ENCODE data around the gene PRDM15.
A peak's percentile ranks its signal among the peaks of the same experiment; 100 is the strongest.

Gene PRDM15

DNA sequence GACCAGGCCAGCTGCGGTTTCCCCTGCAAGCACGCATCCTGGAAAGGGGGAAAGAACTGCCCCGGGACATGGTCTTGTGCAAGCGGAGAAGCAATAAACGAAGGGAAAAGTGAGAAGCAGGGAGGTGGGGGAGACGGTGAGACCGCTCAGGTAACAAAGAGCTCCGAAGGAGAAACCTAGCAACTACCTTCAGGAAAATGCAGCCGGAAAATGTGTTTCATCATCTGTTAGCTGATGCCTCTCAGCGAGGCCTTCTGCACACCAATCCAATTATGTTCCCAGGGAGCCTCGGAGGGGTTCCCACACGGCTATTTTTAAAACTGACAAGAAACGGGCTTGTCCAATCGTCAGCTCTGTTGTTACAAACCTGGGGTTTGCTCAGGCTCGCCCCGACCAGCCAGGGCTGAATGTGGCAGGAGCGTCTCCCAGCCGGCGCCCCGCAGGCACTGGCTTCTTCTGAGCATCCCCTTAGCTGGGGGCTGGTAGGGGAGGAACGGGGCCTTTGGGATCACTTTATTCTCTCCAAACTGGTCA is 115.7 kb downstream of the PRDM15 start:
- H3K9me3 Mint-ChIP-seq: no peaks in the 10 kb centered on the region
- no peak for ATAC-seq
- peaks cover 23% of the 10 kb centered on the region for H3K4me1 Mint-ChIP-seq
- H3K27ac Mint-ChIP-seq: no peak overlapping the region
- no peak for DNase-seq (ENCODE audit: low spot score in 2 of 2)
- H3K36me3 Mint-ChIP-seq: no peaks in the 10 kb centered on the region
- H3K4me3 Mint-ChIP-seq: no peak overlapping the region

DNA sequence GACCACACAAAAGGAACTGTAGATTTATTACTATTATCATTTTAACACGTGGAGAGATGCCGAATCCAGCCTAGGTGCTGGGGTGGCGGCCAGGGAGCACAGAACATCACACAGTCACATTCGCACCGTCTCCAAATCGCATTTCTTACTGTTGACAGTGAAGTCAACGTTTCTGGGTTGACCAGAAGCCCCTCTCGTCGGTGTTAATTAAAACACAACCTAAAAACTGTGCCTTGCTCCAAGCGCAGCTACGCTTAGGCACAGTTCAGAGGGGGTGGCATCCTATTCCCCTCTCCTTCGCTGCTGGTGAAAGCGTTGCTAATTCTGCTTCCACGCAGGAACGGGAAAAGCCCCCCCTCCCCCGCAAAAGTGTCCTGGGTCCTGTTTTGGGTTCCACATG is 116.4 kb downstream of the PRDM15 start:
- H3K4me1 Mint-ChIP-seq: peaks cover 16% of the 10 kb centered on the region
- no peaks in the 10 kb centered on the region for H3K36me3 Mint-ChIP-seq
- H3K9me3 Mint-ChIP-seq: no peaks in the 10 kb centered on the region
- no peak for DNase-seq (ENCODE audit: low spot score in 2 of 2)
- no peak for ATAC-seq
- no peak overlapping the region for H3K27ac Mint-ChIP-seq
- no peak overlapping the region for H3K4me3 Mint-ChIP-seq

DNA sequence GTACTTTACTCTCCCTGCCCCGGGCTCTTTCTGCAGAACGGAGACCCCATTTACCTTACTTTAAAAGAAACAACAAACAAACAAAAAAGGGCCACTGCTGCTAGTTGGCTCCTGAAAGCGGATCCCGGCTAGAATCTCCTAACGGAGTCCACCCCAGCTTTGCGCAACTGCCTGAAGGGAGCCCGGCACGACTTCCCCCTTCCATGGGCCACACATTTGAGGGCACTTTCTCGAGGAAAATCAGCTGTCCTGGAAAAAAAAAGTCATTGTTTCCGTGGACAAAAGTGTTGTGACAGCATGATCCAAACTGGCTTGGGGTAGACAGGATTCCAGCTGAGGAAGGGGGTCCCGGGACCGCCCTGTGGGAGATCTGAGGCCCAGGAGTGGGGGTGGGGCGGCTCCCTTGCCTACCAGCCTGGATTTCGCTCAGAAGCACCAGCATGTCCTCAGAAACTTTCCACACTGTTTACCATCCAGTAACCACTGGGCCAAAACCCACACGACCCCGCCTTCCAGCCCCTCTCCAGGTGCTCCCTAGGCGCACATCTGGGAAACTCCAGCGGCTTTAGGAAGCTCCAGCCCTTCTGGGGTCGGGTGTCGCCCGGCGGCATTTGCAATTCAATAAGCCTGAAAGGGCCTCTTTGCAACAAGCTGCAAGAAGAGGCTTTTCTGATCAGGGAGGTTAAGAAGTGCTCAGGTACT is 117.1 kb downstream of the PRDM15 start:
- no peak for ATAC-seq
- H3K9me3 Mint-ChIP-seq: no peaks in the 10 kb centered on the region
- H3K4me1 Mint-ChIP-seq: peaks cover 10% of the 10 kb centered on the region
- H3K4me3 Mint-ChIP-seq: no peak overlapping the region
- H3K27ac Mint-ChIP-seq: no peak overlapping the region
- no peaks in the 10 kb centered on the region for H3K36me3 Mint-ChIP-seq
- DNase-seq (ENCODE audit: low spot score in 2 of 2): no peak

DNA sequence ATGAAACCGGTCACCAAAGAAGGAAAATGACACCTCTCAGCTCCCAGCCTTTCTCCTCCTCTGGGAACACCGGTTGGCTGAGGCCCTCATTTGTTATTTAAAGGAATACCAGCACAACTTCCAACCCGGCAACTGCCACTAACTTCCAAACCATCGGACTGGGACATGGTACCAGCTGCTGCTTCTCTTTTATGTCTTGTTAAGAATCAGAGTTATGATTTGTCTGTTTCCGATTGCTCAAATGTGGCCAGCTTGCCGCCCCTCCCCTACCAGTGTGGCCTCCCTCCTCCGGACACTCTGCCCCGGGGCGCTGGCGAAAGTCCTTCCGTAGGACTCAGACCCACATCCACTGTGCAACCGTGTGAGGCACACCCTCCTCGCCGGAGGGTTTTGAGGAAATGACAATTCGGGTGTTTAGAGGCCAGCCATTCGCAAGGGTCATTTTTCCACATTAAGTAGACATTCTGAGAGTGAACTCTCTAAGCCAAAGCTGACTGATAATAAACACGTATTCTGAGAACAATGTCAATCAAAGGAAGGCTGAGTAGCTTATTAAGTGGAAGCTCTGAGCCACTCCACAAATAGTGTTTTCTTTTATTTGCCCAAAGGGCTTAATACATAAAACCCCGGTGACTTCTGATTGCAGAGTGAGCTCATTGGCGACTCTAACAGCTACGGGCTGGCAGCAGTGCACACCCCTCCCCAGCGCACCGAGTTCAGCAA is 117.8 kb downstream of the PRDM15 start:
- H3K4me3 Mint-ChIP-seq: no peak overlapping the region

DNA sequence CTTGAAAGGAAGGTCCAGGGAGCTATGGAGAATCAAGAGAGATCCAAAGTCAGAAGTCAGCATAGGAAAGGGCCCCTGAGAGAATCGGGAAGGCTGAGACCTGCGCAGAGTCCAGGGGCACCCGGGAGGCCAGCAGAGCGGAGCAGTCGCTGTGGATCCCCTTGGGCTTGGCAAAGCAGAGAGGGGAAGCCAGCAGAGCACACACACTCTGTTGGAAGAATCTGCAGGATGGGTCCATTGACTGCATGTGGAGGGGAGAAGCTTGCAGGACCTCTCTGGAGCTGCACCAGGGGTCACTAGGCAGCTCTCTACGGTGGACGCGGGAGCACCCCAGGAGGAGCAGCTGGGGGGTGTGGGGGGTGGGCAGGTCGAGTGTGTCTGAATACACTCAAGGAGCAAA is 118.7 kb downstream of the PRDM15 start:
- Mint-ChIP-seq H3K36me3 (no peaks in the 10 kb centered on the region), H3K4me1 (peaks cover 8% of the 10 kb centered on the region), H3K9me3 (no peaks in the 10 kb centered on the region), H3K27ac (no peak overlapping the region), H3K4me3 (no peak overlapping the region)
- ATAC-seq: no peak
- DNase-seq (ENCODE audit: low spot score in 2 of 2): no peak

More for the DNA sequence above, 117.8 kb downstream of the PRDM15 start:
- ATAC-seq: no peak
- Mint-ChIP-seq H3K36me3 (no peaks in the 10 kb centered on the region), H3K4me1 (peaks cover 8% of the 10 kb centered on the region), H3K9me3 (no peaks in the 10 kb centered on the region), H3K27ac (no peak overlapping the region)
- no peak for DNase-seq (ENCODE audit: low spot score in 2 of 2)

DNA sequence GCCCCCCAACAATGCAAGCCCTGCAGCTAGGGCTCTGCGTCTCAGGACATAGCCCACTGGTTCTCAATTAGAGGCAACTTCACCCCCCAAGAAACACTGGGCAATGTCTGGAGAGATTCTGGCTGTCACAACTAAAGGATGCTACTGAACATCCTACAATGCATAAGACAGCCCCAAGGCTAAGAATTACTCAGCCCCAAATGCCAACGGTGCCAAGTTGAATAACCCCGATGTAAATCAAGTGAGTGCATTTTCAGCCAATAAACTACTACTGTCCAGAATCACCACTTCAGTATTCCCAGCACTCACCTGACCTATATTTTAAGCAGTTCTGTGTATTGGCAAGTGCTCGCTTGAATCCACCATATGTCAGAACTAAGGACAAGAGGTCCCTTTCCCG is 119.2 kb downstream of the PRDM15 start:
- H3K4me3 Mint-ChIP-seq: no peak overlapping the region
- H3K9me3 Mint-ChIP-seq: no peaks in the 10 kb centered on the region
- DNase-seq (ENCODE audit: low spot score in 2 of 2) (no peak), ATAC-seq (no peak)
- no peak overlapping the region for H3K27ac Mint-ChIP-seq
- peaks cover 8% of the 10 kb centered on the region for H3K4me1 Mint-ChIP-seq
- no peaks in the 10 kb centered on the region for H3K36me3 Mint-ChIP-seq

DNA sequence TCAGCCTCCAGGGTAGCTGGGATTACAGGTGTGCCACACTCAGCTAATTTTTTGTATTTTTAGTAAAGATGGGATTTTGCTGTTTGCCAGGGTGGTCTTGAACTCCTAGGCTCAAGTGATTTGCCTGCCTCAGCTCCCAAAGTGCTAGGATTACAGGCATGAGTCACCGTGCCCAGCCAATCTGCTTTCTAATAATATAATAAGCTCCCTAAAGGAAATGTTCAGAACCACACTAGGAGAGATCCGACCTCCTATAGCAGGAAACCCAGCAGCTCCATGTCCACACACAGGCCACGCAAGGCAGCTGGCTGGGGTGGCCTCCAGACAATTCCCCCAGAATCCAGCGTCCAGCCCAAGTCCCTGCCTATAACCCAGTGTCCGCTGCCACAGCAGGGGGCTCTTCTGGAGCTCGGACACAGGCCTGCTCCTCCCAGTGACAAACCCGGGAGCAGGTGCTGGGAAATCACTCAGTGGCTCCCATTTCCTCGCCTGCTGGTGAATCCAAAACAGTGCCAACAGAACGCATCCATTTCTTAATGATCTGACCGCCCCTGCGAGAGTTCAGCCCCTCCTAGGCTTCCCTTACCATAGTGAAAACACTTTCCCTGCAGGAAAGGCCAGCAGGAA is 119.8 kb downstream of the PRDM15 start:
- no peaks in the 10 kb centered on the region for H3K36me3 Mint-ChIP-seq
- peaks cover 8% of the 10 kb centered on the region for H3K4me1 Mint-ChIP-seq
- no peak for ATAC-seq
- no peak for DNase-seq (ENCODE audit: low spot score in 2 of 2)
- no peak overlapping the region for H3K27ac Mint-ChIP-seq
- H3K4me3 Mint-ChIP-seq: no peak overlapping the region
- no peaks in the 10 kb centered on the region for H3K9me3 Mint-ChIP-seq

DNA sequence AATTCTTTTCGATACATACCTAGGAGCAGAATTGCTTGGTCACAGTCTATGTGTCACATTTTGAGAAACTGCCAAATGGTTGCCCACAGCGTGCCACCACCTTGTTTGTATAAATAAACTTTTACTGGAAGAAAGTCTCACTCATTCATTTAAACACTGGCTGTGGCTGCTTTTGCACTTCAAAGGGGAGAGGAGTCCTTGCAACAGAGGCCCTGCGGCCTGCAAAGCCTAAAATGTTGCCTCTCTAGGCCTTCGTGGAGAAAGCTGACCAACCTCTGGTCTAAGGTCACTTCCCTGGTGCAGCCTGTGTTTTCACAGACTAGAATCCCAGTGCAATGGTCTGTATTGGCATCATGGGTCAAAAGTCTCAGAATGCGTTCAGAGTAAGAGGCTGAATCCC is 120.6 kb downstream of the PRDM15 start:
- Mint-ChIP-seq H3K4me3 (no peak overlapping the region), H3K4me1 (peaks cover 8% of the 10 kb centered on the region), H3K9me3 (no peaks in the 10 kb centered on the region), H3K36me3 (no peaks in the 10 kb centered on the region), H3K27ac (no peak overlapping the region)
- no peak for DNase-seq (ENCODE audit: low spot score in 2 of 2)
- ATAC-seq: no peak

DNA sequence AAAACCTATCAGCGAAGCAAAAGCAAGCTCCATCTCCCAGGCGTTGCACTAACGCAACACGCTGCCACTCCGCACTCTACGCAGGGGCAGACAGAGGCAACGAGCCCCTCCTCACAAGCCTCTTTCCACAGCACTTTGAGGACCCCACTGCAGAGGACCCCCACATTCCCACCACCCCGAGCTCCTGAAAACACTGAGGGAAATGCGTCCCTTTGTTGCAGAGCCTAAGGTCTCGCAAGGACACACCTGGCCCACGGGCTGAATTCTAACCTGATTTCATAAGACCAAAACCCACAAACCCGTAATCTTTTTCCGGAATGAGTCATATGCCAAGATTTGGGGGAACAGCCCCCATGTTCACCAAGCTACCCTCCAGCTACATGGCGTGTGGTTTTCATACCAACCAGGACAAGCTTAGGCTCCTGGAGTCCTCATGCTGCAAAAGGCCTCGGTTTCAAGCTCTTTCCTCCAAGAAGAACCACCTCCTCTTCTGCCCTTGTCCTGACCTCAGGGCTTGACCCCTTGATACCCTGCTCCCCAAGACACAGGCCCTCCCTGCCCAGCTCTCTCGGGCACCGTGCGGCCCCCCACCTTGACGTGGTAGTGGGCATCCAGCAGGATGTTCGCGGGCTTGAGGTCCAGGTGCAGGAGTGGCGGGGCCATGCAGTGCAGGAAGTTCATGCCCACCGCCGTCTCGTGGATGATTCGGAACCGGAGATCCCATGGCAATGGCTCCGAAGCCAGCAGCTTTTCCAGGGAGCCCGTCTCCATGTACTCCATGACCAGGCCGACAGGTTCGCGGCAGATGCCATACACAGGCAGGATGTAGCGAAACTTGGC is 123.0 kb downstream of the PRDM15 start:
- no peak for DNase-seq (ENCODE audit: low spot score in 2 of 2)
- ATAC-seq: no peak
- Mint-ChIP-seq H3K36me3 (no peaks in the 10 kb centered on the region), H3K4me3 (no peak overlapping the region), H3K27ac (no peak overlapping the region), H3K4me1 (peaks cover 3% of the 10 kb centered on the region), H3K9me3 (no peaks in the 10 kb centered on the region)

DNA sequence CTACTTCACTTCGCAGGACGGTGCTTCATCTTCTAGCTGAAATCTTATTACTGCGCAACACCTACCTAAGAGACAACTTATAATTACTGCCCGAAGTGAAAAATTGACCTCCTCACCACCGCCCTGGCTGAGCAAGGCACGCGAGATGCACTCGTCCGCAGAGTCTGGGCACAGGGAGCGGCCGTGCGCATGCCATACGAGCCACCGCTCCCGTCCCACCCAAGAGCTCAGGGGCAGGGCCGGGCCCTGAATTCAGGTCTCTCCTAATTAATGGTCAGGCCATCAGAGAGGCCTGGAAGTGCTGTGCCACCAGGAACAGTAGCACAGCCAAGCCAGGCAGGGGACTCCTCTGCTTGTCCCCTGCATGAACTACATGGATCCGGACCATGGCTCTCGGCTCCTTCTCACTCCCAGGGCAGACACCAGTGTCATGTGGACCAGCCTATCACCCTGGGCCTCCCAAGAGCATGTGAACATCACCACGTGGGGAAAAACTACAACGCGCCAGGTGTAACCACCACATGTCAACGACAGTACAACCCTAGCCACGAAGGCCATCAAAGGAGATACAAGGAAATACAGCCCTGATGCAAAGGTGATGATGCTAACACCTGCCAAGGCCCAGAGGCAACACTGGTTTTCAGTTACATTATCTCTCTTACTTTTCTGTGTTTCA is 123.7 kb downstream of the PRDM15 start:
- no peak for DNase-seq (ENCODE audit: low spot score in 2 of 2)

DNA sequence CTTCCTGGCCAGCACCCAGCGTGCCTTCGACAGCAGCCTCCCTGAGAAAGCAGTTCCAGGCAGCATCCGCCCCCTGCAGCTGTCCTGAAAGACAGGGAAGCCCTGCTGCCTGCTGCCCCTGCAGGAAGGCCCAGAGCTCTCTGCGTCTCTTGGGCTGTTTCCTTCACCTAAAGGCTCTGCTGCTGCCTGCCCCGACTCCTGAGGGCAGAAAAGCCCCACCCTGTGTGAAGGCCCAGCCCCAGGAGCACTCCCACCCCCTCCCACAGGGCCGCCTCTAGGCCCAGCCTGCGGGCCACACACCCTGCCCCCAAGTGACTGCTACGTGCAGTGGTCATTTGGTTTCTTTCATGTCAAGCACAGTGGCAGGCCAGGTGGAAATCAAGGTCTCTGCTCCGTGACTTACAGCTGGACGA is 124.7 kb downstream of the PRDM15 start:
- ATAC-seq (no peak), DNase-seq (ENCODE audit: low spot score in 2 of 2) (no peak)
- no peaks in the 10 kb centered on the region for H3K36me3 Mint-ChIP-seq
- H3K4me3 Mint-ChIP-seq: no peak overlapping the region
- H3K27ac Mint-ChIP-seq: no peak overlapping the region
- H3K9me3 Mint-ChIP-seq: no peaks in the 10 kb centered on the region
- no peaks in the 10 kb centered on the region for H3K4me1 Mint-ChIP-seq

More for the DNA sequence above, 123.7 kb downstream of the PRDM15 start:
- Mint-ChIP-seq H3K36me3 (no peaks in the 10 kb centered on the region), H3K27ac (no peak overlapping the region), H3K4me3 (no peak overlapping the region), H3K4me1 (no peaks in the 10 kb centered on the region), H3K9me3 (no peaks in the 10 kb centered on the region)
- ATAC-seq: peak; percentile 31

DNA sequence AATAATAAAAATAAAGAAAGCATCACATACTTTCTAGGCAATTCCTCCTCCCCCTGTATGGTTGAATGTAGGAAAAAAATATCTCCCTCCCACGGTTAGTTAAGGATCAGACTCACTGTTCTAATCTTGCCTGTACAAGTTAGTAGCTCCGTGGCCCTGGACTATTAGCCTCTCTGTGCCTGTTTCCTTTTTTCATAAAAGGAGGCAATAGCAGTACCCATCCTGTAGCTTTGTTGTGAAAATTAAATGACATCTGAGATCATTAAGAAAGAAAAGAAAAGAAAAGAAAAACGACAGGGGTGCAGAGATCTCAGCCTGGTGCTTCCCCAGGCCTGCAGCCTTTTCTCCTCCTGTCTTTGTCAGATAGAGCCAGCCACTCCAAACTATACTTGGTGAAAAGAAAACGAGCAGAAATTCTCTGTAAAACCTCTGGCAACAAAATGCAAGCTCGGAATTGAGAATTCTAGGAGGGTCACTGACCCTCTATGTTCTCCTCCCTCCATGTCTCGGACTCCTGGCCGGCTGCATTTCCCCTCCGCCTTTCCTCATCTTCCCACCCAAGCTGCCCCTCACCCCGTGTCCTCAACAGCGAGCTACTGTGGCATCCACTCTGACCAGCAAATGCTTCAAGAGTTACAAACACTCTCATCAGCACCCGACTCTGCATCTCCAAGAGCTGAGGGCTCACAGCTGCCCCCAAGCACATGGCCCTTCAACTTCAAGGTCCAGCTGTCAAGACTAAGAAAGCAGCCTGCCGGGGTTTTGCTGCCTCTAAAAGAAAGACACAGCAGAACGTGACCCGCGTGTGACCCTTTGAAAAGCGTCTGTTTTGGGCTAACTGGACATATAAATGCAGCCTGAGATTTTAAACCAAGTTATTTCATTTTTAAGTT is 125.9 kb downstream of the PRDM15 start:
- no peak for ATAC-seq
- Mint-ChIP-seq H3K36me3 (no peaks in the 10 kb centered on the region), H3K4me3 (no peak overlapping the region), H3K27ac (no peak overlapping the region), H3K9me3 (no peaks in the 10 kb centered on the region), H3K4me1 (no peaks in the 10 kb centered on the region)
- DNase-seq (ENCODE audit: low spot score in 2 of 2): no peak

DNA sequence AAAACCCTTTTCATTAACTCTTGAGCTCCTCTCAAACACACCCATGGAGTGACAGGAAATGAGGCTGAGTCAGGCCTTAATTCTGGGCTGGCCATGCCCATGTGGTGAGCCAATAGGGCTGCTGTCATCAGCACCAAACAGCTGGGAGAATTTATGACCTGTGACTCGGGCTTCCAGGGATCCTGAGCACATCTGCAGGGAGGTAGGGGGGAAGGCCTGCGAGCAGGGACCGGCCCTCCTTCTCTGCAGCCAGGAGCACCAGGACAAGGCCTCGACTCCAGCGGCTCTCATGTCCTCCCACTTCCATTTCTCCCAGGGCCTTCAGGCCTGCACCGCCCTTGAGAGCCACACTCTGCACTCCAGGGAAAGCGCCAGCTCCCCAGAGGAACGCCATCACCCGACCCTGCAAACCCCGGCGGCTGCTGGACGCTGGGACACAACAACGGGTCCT is 126.9 kb downstream of the PRDM15 start:
- DNase-seq (ENCODE audit: low spot score in 2 of 2) (no peak), ATAC-seq (no peak)
- H3K4me1 Mint-ChIP-seq: no peaks in the 10 kb centered on the region

DNA sequence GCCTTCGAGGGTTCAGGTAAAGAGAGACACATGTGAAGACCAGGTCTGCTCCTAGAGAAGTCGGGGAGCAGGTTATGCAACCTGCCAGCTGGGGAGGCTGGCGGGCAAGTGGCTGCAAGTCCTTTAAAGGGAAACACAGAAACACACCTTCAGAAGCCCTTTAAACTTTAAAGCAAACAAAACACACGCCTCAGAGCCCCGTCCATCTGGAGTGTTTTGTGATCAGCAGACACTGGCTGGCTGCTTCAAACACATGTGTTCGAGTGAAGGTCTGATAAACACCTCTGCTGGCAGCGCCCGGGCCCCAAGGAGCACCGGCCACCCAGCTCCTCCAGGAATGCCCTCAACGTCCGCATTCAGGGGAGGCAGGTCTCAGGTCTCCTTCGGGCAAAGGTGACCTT is 127.5 kb downstream of the PRDM15 start:
- DNase-seq (ENCODE audit: low spot score in 2 of 2): no peak
- Mint-ChIP-seq H3K4me3 (no peak overlapping the region), H3K27ac (no peak overlapping the region), H3K9me3 (no peaks in the 10 kb centered on the region), H3K4me1 (no peaks in the 10 kb centered on the region), H3K36me3 (no peaks in the 10 kb centered on the region)
- no peak for ATAC-seq

More for the DNA sequence above, 126.9 kb downstream of the PRDM15 start:
- Mint-ChIP-seq H3K27ac (no peak overlapping the region), H3K36me3 (no peaks in the 10 kb centered on the region), H3K9me3 (no peaks in the 10 kb centered on the region), H3K4me3 (no peak overlapping the region)

Measured in stimulated activated effector memory CD8-positive, alpha-beta T cell treated with anti-CD3 and anti-CD28 coated beads, Interleukin-12 subunit alpha, Interleukin-12 subunit beta, amount 100 ng/mL, for 72 hours (primary cell).